Measurements from ENCODE around the gene USP49. TPM values are rescaled to one million over a fixed set of nuclear protein-coding genes. Genes with fewer than 3 reads are reported as not detected.
"Not testable (repeated sequence)": the region's sequence is repeated elsewhere in the genome, so short reads cannot be mapped to it uniquely, and the experiment has no call there.

Gene USP49
- total RNA-seq, 1 experiment from 2014 or later: 4.1 TPM

DNA sequence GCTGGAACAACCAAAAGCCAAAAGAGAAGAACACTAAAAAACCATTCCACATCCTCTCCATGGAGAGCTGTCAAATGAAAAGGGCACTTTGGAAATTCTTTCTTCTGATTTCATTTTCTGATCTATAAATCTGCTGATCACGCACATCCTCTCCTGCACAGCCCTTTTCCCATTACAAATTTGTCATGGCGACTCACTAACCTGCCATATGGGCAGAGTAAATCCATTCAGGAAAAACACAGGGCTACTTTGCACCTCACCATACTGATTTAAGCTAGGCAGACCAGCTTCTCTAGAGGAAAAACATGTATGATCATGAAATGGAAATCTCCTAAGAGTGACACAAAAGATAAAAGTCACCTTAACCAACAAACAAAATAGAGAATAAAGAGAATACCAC lies 81.7 kb downstream of the USP49 start:
- Mint-ChIP-seq H3K27ac (ENCODE audit: low read depth, unreplicated experiment) (no peak overlapping the region), H3K27me3 (ENCODE audit: insufficient read depth, unreplicated experiment) (no peaks in the 10 kb centered on the region)

DNA sequence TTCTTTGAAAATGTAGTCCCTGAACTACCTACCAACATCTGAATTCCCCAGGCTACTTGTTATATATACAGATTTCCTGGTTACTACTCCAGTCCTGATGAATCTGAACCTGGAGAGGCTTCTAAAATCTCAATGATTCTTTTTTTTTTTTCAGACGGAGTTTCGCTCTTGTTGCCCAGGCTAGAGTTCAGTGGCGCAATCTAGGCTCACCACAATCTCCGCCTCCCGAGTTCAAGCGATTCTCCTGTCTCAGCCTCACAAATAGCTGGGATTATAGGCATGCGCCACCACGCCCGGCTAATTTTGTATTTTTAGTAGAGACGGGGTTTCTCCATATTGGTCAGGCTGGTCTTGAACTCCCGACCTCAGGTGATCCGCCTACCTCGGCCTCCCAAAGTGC lies 83.2 kb downstream of the USP49 start:
- BruUV-seq (replicated peaks); H3K27ac Mint-ChIP-seq (ENCODE audit: low read depth, unreplicated experiment); POLR2A ChIA-PET; H3K4me1 Mint-ChIP-seq (ENCODE audit: insufficient read depth, unreplicated experiment); H3K9me3 Mint-ChIP-seq (ENCODE audit: unreplicated experiment); H3K27me3 Mint-ChIP-seq (ENCODE audit: insufficient read depth, unreplicated experiment); intact Hi-C loops (cut with micrococcal nuclease); H3K36me3 Mint-ChIP-seq (ENCODE audit: insufficient read depth, unreplicated experiment); H3K4me3 Mint-ChIP-seq (ENCODE audit: unreplicated experiment); CTCF ChIA-PET; DNase-seq (ENCODE audit: unreplicated experiment): not testable (repeated sequence)

More for the DNA sequence above, 81.7 kb downstream of the USP49 start:
- Mint-ChIP-seq H3K4me1 (ENCODE audit: insufficient read depth, unreplicated experiment) (peaks cover 7% of the 10 kb centered on the region), H3K4me3 (ENCODE audit: unreplicated experiment) (no peak overlapping the region), H3K36me3 (ENCODE audit: insufficient read depth, unreplicated experiment) (no peaks in the 10 kb centered on the region), H3K9me3 (ENCODE audit: unreplicated experiment) (no peaks in the 10 kb centered on the region)
- intact Hi-C loops (cut with micrococcal nuclease): no loop called here
- DNase-seq (ENCODE audit: unreplicated experiment): no peak
- no TSS peak for BruUV-seq (replicated peaks)
- TF ChIP-seq, protein P1, sequence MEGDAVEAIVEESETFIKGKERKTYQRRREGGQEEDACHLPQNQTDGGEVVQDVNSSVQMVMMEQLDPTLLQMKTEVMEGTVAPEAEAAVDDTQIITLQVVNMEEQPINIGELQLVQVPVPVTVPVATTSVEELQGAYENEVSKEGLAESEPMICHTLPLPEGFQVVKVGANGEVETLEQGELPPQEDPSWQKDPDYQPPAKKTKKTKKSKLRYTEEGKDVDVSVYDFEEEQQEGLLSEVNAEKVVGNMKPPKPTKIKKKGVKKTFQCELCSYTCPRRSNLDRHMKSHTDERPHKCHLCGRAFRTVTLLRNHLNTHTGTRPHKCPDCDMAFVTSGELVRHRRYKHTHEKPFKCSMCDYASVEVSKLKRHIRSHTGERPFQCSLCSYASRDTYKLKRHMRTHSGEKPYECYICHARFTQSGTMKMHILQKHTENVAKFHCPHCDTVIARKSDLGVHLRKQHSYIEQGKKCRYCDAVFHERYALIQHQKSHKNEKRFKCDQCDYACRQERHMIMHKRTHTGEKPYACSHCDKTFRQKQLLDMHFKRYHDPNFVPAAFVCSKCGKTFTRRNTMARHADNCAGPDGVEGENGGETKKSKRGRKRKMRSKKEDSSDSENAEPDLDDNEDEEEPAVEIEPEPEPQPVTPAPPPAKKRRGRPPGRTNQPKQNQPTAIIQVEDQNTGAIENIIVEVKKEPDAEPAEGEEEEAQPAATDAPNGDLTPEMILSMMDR (IDR thresholded peaks at IDR 0.05; ENCODE audit: unreplicated experiment): no peak
- CTCF ChIA-PET: interaction anchor here (0.6 kb wide), 1 partner anchor 15 kb away, joined by 3 read pairs; no protein-coding TSS in a partner anchor
- POLR2A ChIA-PET: interaction anchor here (0.6 to 1.6 kb wide), 5 partner anchors 12 to 256 kb away, joined by 3 to 6 read pairs (median 3); partner anchors contain the start of gene TOMM6

DNA sequence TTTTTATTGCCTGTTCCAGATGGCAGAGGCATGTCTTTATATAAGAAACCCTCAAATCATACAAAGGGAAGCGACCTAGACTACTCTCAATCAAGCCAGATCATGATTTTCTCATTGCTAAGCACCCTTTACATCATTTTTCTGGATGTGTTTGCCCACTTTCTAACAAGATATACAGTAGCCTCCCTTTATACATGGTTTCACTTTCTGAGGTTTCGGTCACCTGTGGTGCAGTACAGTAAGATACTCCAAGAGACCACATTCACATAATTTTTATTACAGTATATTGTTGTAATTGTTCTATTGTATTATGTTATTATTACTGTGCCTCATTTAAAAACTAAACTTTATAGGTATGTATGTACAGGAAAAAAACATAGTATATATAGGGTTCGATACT lies 84.1 kb downstream of the USP49 start:
- Mint-ChIP-seq H3K27ac (ENCODE audit: low read depth, unreplicated experiment) (no peak overlapping the region), H3K27me3 (ENCODE audit: insufficient read depth, unreplicated experiment) (no peaks in the 10 kb centered on the region), H3K36me3 (ENCODE audit: insufficient read depth, unreplicated experiment) (no peaks in the 10 kb centered on the region), H3K4me1 (ENCODE audit: insufficient read depth, unreplicated experiment) (peaks cover 4% of the 10 kb centered on the region), H3K9me3 (ENCODE audit: unreplicated experiment) (no peaks in the 10 kb centered on the region), H3K4me3 (ENCODE audit: unreplicated experiment) (no peak overlapping the region)
- intact Hi-C loops (cut with micrococcal nuclease): no loop called here
- no TSS peak for BruUV-seq (replicated peaks)
- ChIA-PET POLR2A (no interaction called here), CTCF (no interaction called here)
- TF ChIP-seq, protein P1 (IDR thresholded peaks at IDR 0.05; ENCODE audit: unreplicated experiment): no peak
- no peak for DNase-seq (ENCODE audit: unreplicated experiment)

DNA sequence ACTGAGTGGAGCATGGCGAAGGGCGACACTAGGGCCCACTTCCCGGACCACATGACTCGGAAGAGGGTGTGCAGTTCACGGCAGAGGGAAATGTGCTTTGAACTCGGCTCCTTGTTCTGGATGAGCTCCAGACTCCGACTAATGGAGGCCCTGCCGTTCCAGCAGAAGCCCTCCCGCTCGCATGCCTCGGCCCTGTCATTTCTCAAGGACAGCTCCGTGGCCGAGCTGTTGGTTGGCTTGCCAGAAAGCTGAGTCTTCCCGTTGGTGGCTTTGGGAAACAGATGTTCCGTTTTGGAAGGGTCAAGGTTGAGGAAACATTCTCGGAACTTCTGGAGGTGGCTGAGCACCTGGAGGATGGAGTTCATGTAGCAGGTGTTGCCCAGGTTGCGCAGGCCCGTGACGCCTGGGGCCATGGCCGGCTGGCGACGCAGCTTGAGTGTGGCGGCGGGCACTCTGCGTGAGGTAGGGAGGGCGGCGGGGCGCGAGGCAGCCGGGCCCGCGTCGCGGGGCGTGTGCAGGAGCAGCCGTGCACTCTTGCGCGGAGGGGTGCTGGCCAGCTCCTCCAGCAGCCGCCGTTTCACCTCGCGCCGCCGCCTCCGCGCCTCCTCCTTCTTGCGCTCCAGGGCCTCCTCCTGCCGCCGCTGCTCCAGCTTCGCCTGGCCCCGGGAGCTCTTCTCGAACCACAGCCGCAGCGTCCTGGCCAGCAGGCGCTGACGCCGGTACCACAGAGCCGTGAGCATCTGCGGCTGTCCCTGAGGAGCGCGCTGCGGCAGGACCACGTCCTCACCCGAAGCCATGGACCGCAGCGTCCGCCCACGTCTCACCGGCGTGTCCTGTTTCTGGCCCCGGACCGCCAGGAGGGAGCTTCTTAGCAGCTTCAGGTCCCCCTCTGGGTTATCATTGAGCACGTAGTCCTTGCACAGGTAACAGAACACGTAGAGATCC lies 89.1 kb downstream of the USP49 start:
- BruUV-seq (replicated peaks): no TSS peak
- CTCF ChIA-PET: interaction anchor here (0.6 to 1.2 kb wide), 4 partner anchors 41 to 379 kb away, joined by 3 to 7 read pairs (median 3); no protein-coding TSS in a partner anchor
- intact Hi-C loops (cut with micrococcal nuclease): no loop called here

More for the DNA sequence above, 89.1 kb downstream of the USP49 start:
- DNase-seq (ENCODE audit: unreplicated experiment): no peak
- Mint-ChIP-seq H3K27me3 (ENCODE audit: insufficient read depth, unreplicated experiment) (no peaks in the 10 kb centered on the region), H3K4me1 (ENCODE audit: insufficient read depth, unreplicated experiment) (peaks cover 5% of the 10 kb centered on the region), H3K36me3 (ENCODE audit: insufficient read depth, unreplicated experiment) (peaks cover 4% of the 10 kb centered on the region), H3K9me3 (ENCODE audit: unreplicated experiment) (no peaks in the 10 kb centered on the region), H3K27ac (ENCODE audit: low read depth, unreplicated experiment) (no peak overlapping the region), H3K4me3 (ENCODE audit: unreplicated experiment) (no peak overlapping the region)
- TF ChIP-seq, protein P1 (IDR thresholded peaks at IDR 0.05; ENCODE audit: unreplicated experiment): no peak
- POLR2A ChIA-PET: interaction anchor here (0.5 to 1.0 kb wide), 2 partner anchors 11 to 115 kb away, joined by 3 read pairs; partner anchors contain the start of gene MED20

All from MCF 10A (cell line).